Esophagus (tissue), 2 donors: ENCODE data around the gene AP3B2. TPM values are rescaled to one million over a fixed set of nuclear protein-coding genes. Genes with fewer than 3 reads are reported as not detected.

Source experiments
- H3K27ac ChIP-seq, 2 donors: one replicate each; pipeline ENCODE4 v1.5.1; 2013; ENCODE audit warnings: low read depth in 2 of 2, mild to moderate bottlenecking in 2 of 2, inconsistent platforms in 1 of 2, low read length in 1 of 2, moderate library complexity in 1 of 2
- H3K27me3 ChIP-seq, 2 donors: one replicate each; pipeline ENCODE4 v1.6.1; 2013; ENCODE audit warnings: low read length in 2 of 2, control low read depth in 1 of 2, mild to moderate bottlenecking in 1 of 2; ENCODE audit not compliant: insufficient read depth in 2 of 2, control insufficient read depth in 1 of 2
- H3K36me3 ChIP-seq, 2 donors: one replicate each; pipeline ENCODE4 v1.6.1; 2013; ENCODE audit warnings: low read length in 1 of 2; ENCODE audit not compliant: control insufficient read depth in 2 of 2, insufficient read depth in 2 of 2
- H3K4me1 ChIP-seq, 2 donors: one replicate each; pipeline ENCODE4 v1.6.1; 2013; ENCODE audit warnings: low read length in 1 of 2; ENCODE audit not compliant: control insufficient read depth in 2 of 2, insufficient read depth in 2 of 2
- H3K4me3 ChIP-seq, 2 donors: one replicate each; pipeline ENCODE4 v1.5.1; 2013; ENCODE audit warnings: low read length in 2 of 2, mild to moderate bottlenecking in 2 of 2, low read depth in 1 of 2, moderate library complexity in 1 of 2
- H3K9me3 ChIP-seq, 2 donors: one replicate each; pipeline ENCODE4 v1.6.1; 2013; ENCODE audit warnings: mild to moderate bottlenecking in 2 of 2, low read depth in 1 of 2, low read length in 1 of 2, moderate library complexity in 1 of 2; ENCODE audit not compliant: control insufficient read depth in 2 of 2, insufficient read depth in 1 of 2
- WGBS, 2 donors: extraction: QIAGEN DNeasy Blood & Tissue Kit; methylation state at CpG; one replicate each; pipeline ENCODE4 v1.1.7; 2013; 5-methylcytosine and 5-hydroxymethylcytosine counted together
- polyA plus RNA-seq, 2 donors: library from polyadenylated mRNA; stranded (reverse); fragments of 200-250 nt; gene quantifications; one replicate each; pipeline ENCODE4 v1.2.3, GENCODE V29; 2013
- donor health status: healthy with polysubstance abuse.
- donor health status: Bipolar disorder and iron deficiency.

The AP3B2 gene
- polyA plus RNA-seq, 2 donors: 1.1 to 2.8 TPM

GRCh38 chr15:82679626-82680199 is 30.0 kb downstream of the AP3B2 start:
- Histone ChIP-seq H3K4me3 (peak overlapping the region; percentile 48 to 64), H3K9me3 (no peaks in the 10 kb centered on the region), H3K4me1 (peaks cover 2 to 5% of the 10 kb centered on the region in 2 donors), H3K36me3 (no peaks in the 10 kb centered on the region), H3K27ac (no peak overlapping the region), H3K27me3 (no peaks in the 10 kb centered on the region)
- WGBS, 2 donors: 32 to 33% methylated on average over 19 of the region's 19 CpGs

GRCh38 chr15:82677720-82678323 is 31.9 kb downstream of the AP3B2 start:
- Histone ChIP-seq H3K27me3 (no peaks in the 10 kb centered on the region), H3K36me3 (no peaks in the 10 kb centered on the region), H3K9me3 (no peaks in the 10 kb centered on the region), H3K4me1 (peaks cover 2 to 5% of the 10 kb centered on the region in 2 donors), H3K4me3 (no peak overlapping the region), H3K27ac (no peak overlapping the region)
- 83 to 90% methylated on average over 7 of the region's 7 CpGs for WGBS, 2 donors

GRCh38 chr15:82674873-82675272 is 34.8 kb downstream of the AP3B2 start:
- no peaks in the 10 kb centered on the region for H3K9me3 ChIP-seq
- no peaks in the 10 kb centered on the region for H3K36me3 ChIP-seq
- no peaks in the 10 kb centered on the region for H3K4me1 ChIP-seq
- no peak overlapping the region for H3K27ac ChIP-seq
- 70 to 74% methylated on average over 2 of the region's 2 CpGs for WGBS, 2 donors
- H3K4me3 ChIP-seq: no peak overlapping the region
- no peaks in the 10 kb centered on the region for H3K27me3 ChIP-seq

- no peaks in the 10 kb centered on the region for H3K9me3 ChIP-seq
- H3K4me3 ChIP-seq: no peak overlapping the region
- 84 to 91% methylated on average over 4 of the region's 4 CpGs for WGBS, 2 donors
- no peaks in the 10 kb centered on the region for H3K36me3 ChIP-seq
- no peak overlapping the region for H3K27ac ChIP-seq
- no peaks in the 10 kb centered on the region for H3K4me1 ChIP-seq
- no peaks in the 10 kb centered on the region for H3K27me3 ChIP-seq
Measured at GRCh38 chr15:82670699-82671098, 39.0 kb downstream of the AP3B2 start.

- Histone ChIP-seq H3K27ac (no peak overlapping the region), H3K27me3 (no peaks in the 10 kb centered on the region), H3K4me3 (no peak overlapping the region), H3K4me1 (no peaks in the 10 kb centered on the region), H3K9me3 (no peaks in the 10 kb centered on the region), H3K36me3 (no peaks in the 10 kb centered on the region)
- WGBS, 2 donors: 89% methylated on average over 10 of the region's 10 CpGs
Measured at GRCh38 chr15:82666606-82667005, 43.1 kb downstream of the AP3B2 start.

- no peaks in the 10 kb centered on the region for H3K36me3 ChIP-seq
- H3K4me3 ChIP-seq: no peak overlapping the region
- no peak overlapping the region for H3K27ac ChIP-seq
- H3K4me1 ChIP-seq: no peaks in the 10 kb centered on the region
- no peaks in the 10 kb centered on the region for H3K27me3 ChIP-seq
- 83 to 87% methylated on average over 5 of the region's 5 CpGs for WGBS, 2 donors
- no peaks in the 10 kb centered on the region for H3K9me3 ChIP-seq
Measured at GRCh38 chr15:82664021-82664420, 45.7 kb downstream of the AP3B2 start.

- H3K27ac ChIP-seq: no peak overlapping the region
- no peaks in the 10 kb centered on the region for H3K36me3 ChIP-seq
- H3K4me3 ChIP-seq: no peak overlapping the region
- 19 to 24% methylated on average over 3 to 4 of the region's 4 CpGs for WGBS, 2 donors
- no peaks in the 10 kb centered on the region for H3K9me3 ChIP-seq
- no peaks in the 10 kb centered on the region for H3K27me3 ChIP-seq
- no peaks in the 10 kb centered on the region for H3K4me1 ChIP-seq
Measured at GRCh38 chr15:82663186-82663600, 46.5 kb downstream of the AP3B2 start.

GRCh38 chr15:82662641-82663040 is 47.0 kb downstream of the AP3B2 start:
- H3K4me1 ChIP-seq: no peaks in the 10 kb centered on the region
- no peaks in the 10 kb centered on the region for H3K36me3 ChIP-seq
- no peak overlapping the region for H3K4me3 ChIP-seq
- 84 to 87% methylated on average over 9 of the region's 9 CpGs for WGBS, 2 donors
- no peak overlapping the region for H3K27ac ChIP-seq
- H3K9me3 ChIP-seq: no peaks in the 10 kb centered on the region
- H3K27me3 ChIP-seq: no peaks in the 10 kb centered on the region

GRCh38 chr15:82660378-82660777 is 49.3 kb downstream of the AP3B2 start:
- Histone ChIP-seq H3K27ac (no peak overlapping the region), H3K27me3 (no peaks in the 10 kb centered on the region), H3K36me3 (no peaks in the 10 kb centered on the region), H3K4me3 (no peak overlapping the region), H3K4me1 (no peaks in the 10 kb centered on the region), H3K9me3 (no peaks in the 10 kb centered on the region)
- WGBS, 2 donors: 64 to 67% methylated on average over 1 of the region's 1 CpG

- H3K4me3 ChIP-seq: no peak overlapping the region
- H3K4me1 ChIP-seq: no peaks in the 10 kb centered on the region
- no peak overlapping the region for H3K27ac ChIP-seq
- no peaks in the 10 kb centered on the region for H3K27me3 ChIP-seq
- H3K9me3 ChIP-seq: no peaks in the 10 kb centered on the region
- 62 to 66% methylated on average over 7 of the region's 7 CpGs for WGBS, 2 donors
- no peaks in the 10 kb centered on the region for H3K36me3 ChIP-seq
Measured at GRCh38 chr15:82656641-82657266, 52.9 kb downstream of the AP3B2 start.
